Panc1 (cell line): Measurements from ENCODE around the gene DHCR7.

Experiments used
- CTCF ChIP-seq: fragments of 450-650 bp; IDR thresholded peaks from 2 replicates; pipeline ENCODE4 v1.5.1; 2017; ENCODE audit warnings: mild to moderate bottlenecking
- POLR2AphosphoS5 ChIP-seq: IDR thresholded peaks from 2 replicates; pipeline ENCODE4 v1.6.1; 2012; ENCODE audit warnings: mild to moderate bottlenecking, low read depth, low read length, moderate library complexity
- SIN3A ChIP-seq: IDR thresholded peaks from 2 replicates; pipeline ENCODE4 v1.6.1; 2012; ENCODE audit warnings: low read depth, mild to moderate bottlenecking, low read length, moderate library complexity, borderline replicate concordance; ENCODE audit not compliant: insufficient read depth
- TCF7L2 ChIP-seq: IDR thresholded peaks from 2 replicates; pipeline ENCODE4 v1.6.1; 2011; ENCODE audit warnings: mild to moderate bottlenecking, low read depth, low read length, inconsistent platforms
- TF ChIP-seq, protein P1 (sequence below), 2 experiments: IDR thresholded peaks; 2 replicates each; pipeline ENCODE4 v1.6.1; 2011 to 2012; ENCODE audit warnings: low read depth in 2 of 2, control low read depth in 1 of 2, low read length in 1 of 2, mild to moderate bottlenecking in 1 of 2, moderate library complexity in 1 of 2; ENCODE audit not compliant: insufficient read depth in 1 of 2

DNA sequence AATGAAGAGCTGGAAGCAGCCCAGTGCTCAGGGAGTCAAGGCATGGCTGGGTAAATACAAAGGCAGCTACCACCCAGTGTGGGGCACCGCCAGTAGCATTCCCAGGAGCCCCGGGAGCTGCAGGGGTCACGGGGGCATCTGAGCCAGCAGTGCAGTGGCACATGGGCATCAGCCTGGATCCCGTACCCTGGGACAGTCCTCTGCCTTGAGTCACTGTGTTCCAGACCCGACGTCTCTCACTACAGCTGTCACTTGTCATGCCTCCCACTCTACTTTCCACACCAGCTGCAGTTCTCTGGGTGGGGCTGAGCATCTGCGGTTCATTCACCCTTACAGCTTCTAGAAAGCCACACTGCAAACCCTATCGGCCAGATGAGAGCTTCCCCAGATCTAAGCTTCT lies 29.6 kb downstream of the DHCR7 start:
- TF ChIP-seq, protein P1, sequence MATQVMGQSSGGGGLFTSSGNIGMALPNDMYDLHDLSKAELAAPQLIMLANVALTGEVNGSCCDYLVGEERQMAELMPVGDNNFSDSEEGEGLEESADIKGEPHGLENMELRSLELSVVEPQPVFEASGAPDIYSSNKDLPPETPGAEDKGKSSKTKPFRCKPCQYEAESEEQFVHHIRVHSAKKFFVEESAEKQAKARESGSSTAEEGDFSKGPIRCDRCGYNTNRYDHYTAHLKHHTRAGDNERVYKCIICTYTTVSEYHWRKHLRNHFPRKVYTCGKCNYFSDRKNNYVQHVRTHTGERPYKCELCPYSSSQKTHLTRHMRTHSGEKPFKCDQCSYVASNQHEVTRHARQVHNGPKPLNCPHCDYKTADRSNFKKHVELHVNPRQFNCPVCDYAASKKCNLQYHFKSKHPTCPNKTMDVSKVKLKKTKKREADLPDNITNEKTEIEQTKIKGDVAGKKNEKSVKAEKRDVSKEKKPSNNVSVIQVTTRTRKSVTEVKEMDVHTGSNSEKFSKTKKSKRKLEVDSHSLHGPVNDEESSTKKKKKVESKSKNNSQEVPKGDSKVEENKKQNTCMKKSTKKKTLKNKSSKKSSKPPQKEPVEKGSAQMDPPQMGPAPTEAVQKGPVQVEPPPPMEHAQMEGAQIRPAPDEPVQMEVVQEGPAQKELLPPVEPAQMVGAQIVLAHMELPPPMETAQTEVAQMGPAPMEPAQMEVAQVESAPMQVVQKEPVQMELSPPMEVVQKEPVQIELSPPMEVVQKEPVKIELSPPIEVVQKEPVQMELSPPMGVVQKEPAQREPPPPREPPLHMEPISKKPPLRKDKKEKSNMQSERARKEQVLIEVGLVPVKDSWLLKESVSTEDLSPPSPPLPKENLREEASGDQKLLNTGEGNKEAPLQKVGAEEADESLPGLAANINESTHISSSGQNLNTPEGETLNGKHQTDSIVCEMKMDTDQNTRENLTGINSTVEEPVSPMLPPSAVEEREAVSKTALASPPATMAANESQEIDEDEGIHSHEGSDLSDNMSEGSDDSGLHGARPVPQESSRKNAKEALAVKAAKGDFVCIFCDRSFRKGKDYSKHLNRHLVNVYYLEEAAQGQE (IDR thresholded peaks at IDR 0.05; ENCODE audit: insufficient read depth in 1 of 2, low read depth in 2 of 2, low read length in 1 of 2), result no peak
- TF ChIP-seq CTCF (no peak), POLR2AphosphoS5 (no peak), TCF7L2 (no peak), SIN3A (no peak)
